Neural cell (in vitro differentiated cells): ENCODE data around the gene TSPAN8.

Experiments
- EP300 ChIP-seq: fragments of 450-650 bp; conservative IDR thresholded peaks from 2 replicates; pipeline ENCODE4 v1.6.1; 2014; ENCODE audit warnings: antibody characterized with exemption, mild to moderate bottlenecking, moderate library complexity; ENCODE audit not compliant: poor library complexity, severe bottlenecking
- POLR2AphosphoS5 ChIP-seq: IDR thresholded peaks from 2 replicates; pipeline ENCODE4 v1.6.1; 2012
- SMC3 ChIP-seq: fragments of 450-650 bp; conservative IDR thresholded peaks from 2 replicates; pipeline ENCODE4 v1.6.1; 2014; ENCODE audit warnings: antibody characterized with exemption, mild to moderate bottlenecking, moderate library complexity; ENCODE audit not compliant: poor library complexity
- TF ChIP-seq, protein P1 (sequence below): fragments of 450-650 bp; IDR thresholded peaks from 2 replicates; pipeline ENCODE4 v1.5.1; 2014; ENCODE audit warnings: antibody characterized with exemption, mild to moderate bottlenecking, moderate library complexity; ENCODE audit not compliant: poor library complexity, severe bottlenecking

DNA sequence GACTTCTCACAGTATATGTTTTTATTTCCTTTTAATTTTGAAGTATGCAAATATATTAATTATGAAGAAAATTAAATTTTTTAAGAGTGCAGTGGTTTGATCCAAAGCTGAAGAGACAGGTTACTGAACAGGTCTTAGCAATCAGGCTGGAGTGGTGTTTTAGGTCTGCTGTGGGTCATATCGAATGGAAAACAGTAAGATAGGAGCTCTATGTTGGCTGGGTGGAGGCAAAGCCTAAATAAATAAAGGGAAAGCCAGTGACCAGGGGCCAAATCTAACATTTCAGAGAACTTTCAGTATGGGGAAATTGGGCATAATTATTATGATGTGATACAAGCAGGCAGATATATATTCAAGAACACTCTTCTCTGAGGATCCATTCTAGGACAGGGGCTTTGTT lies 12.7 kb upstream of the TSPAN8 start:
- TF ChIP-seq, protein P1, sequence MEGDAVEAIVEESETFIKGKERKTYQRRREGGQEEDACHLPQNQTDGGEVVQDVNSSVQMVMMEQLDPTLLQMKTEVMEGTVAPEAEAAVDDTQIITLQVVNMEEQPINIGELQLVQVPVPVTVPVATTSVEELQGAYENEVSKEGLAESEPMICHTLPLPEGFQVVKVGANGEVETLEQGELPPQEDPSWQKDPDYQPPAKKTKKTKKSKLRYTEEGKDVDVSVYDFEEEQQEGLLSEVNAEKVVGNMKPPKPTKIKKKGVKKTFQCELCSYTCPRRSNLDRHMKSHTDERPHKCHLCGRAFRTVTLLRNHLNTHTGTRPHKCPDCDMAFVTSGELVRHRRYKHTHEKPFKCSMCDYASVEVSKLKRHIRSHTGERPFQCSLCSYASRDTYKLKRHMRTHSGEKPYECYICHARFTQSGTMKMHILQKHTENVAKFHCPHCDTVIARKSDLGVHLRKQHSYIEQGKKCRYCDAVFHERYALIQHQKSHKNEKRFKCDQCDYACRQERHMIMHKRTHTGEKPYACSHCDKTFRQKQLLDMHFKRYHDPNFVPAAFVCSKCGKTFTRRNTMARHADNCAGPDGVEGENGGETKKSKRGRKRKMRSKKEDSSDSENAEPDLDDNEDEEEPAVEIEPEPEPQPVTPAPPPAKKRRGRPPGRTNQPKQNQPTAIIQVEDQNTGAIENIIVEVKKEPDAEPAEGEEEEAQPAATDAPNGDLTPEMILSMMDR = no peak
- TF ChIP-seq EP300 = no peak
- no peak for TF ChIP-seq SMC3
- no peak for TF ChIP-seq POLR2AphosphoS5
